ENCODE results near the gene NEU4.

DNA sequence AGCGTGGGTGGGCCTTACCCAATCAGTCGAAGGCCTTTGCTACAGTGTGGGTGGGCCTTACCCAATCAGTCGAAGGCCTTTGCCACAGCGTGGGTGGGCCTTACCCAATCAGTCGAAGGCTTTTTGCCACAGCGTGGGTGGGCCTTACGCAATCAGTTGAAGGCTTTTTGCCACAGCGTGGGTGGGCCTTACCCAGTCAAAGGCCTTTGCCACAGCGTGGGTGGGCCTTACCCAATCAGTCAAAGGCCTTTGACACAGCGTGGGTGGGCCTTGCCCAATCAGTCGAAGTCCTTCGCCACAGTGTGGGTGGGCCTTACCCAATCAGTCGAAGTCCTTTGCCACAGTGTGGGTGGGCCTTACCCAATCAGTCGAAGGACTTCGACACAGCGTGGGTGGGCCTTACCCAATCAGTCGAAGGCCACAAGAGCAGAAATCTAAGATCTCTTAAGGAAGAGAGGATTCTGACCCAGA, 48.7 kb upstream of the NEU4 start:
- TF ChIP-seq, protein P1, sequence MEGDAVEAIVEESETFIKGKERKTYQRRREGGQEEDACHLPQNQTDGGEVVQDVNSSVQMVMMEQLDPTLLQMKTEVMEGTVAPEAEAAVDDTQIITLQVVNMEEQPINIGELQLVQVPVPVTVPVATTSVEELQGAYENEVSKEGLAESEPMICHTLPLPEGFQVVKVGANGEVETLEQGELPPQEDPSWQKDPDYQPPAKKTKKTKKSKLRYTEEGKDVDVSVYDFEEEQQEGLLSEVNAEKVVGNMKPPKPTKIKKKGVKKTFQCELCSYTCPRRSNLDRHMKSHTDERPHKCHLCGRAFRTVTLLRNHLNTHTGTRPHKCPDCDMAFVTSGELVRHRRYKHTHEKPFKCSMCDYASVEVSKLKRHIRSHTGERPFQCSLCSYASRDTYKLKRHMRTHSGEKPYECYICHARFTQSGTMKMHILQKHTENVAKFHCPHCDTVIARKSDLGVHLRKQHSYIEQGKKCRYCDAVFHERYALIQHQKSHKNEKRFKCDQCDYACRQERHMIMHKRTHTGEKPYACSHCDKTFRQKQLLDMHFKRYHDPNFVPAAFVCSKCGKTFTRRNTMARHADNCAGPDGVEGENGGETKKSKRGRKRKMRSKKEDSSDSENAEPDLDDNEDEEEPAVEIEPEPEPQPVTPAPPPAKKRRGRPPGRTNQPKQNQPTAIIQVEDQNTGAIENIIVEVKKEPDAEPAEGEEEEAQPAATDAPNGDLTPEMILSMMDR (conservative IDR thresholded peaks at IDR 0.05; ENCODE audit: low read depth, low read length) = no peak
- TF ChIP-seq POLR2A (IDR thresholded peaks at IDR 0.05; ENCODE audit: low read depth, low read length) = no peak
- TF ChIP-seq SMC3 (IDR thresholded peaks at IDR 0.05; ENCODE audit: low read depth, low read length) = no peak
- TF ChIP-seq MAFK (IDR thresholded peaks at IDR 0.05; ENCODE audit: low read depth, low read length) = no peak
- TF ChIP-seq RAD21 (IDR thresholded peaks at IDR 0.05; ENCODE audit: low read length) = no peak
- TF ChIP-seq CHD1 (IDR thresholded peaks at IDR 0.05; ENCODE audit: low read depth, low read length) = no peak
